Peyer's patch (tissue), 4 donors: ENCODE data around the gene PABPC4L. TPM values are rescaled to one million over a fixed set of nuclear protein-coding genes. Genes with fewer than 3 reads are reported as not detected.

Experiments
- DNase-seq, 3 donors: peaks; one replicate each; pipeline ENCODE4 v3.0.0-alpha.2; 2017 to 2019
- H3K27ac ChIP-seq, 4 donors: fragments of 200-600 bp; sonication (generic); one replicate each; pipeline ENCODE4 v1.5.1; 2016 to 2019
- H3K27me3 ChIP-seq, 2 donors: fragments of 200-600 bp; sonication (generic); one replicate each; pipeline ENCODE4 v1.5.1; 2019
- H3K36me3 ChIP-seq, 3 donors: fragments of 200-600 bp; sonication (generic); one replicate each; pipeline ENCODE4 v1.5.1; 2016 to 2019
- H3K4me1 ChIP-seq, 4 donors: fragments of 200-600 bp; sonication (generic); one replicate each; pipeline ENCODE4 v1.5.1; 2016 to 2019
- H3K4me3 ChIP-seq, 4 donors: fragments of 200-600 bp; sonication (generic); 1 replicate in 3 of 4; 2 replicates in 1 of 4; pipeline ENCODE4 v1.5.1; 2016 to 2019; ENCODE audit warnings: mild to moderate bottlenecking in 1 of 4
- H3K9me3 ChIP-seq, 4 donors: fragments of 200-600 bp; sonication (generic); one replicate each; pipeline ENCODE4 v1.5.1; 2016 to 2019; ENCODE audit warnings: mild to moderate bottlenecking in 1 of 4
- CTCF ChIP-seq, 6 experiments: fragments of 450-650 bp in 4 of 6; fragments of 200-600 bp in 2 of 6; sonication (generic) in 1 of 6; IDR thresholded peaks; one replicate each; pipeline ENCODE4 v1.5.1; 2017 to 2019; ENCODE audit warnings: antibody characterized with exemption in 6 of 6, mild to moderate bottlenecking in 3 of 6, moderate library complexity in 1 of 6
- POLR2A ChIP-seq, 2 donors: fragments of 450-650 bp; IDR thresholded peaks; one replicate each; pipeline ENCODE4 v1.5.1; 2017; ENCODE audit warnings: antibody characterized with exemption in 2 of 2, mild to moderate bottlenecking in 2 of 2, moderate library complexity in 2 of 2
- total RNA-seq, 4 donors: library from RNA; depleted of rRNA; stranded (reverse); fragments of >200 nt; gene quantifications; one replicate each; pipeline ENCODE4 v1.1.0, GENCODE V29; 2016

PABPC4L gene
- total RNA-seq, result 1 to 10 TPM in 1 of 4 donors, not detected in 3; 1.7 TPM

DNA sequence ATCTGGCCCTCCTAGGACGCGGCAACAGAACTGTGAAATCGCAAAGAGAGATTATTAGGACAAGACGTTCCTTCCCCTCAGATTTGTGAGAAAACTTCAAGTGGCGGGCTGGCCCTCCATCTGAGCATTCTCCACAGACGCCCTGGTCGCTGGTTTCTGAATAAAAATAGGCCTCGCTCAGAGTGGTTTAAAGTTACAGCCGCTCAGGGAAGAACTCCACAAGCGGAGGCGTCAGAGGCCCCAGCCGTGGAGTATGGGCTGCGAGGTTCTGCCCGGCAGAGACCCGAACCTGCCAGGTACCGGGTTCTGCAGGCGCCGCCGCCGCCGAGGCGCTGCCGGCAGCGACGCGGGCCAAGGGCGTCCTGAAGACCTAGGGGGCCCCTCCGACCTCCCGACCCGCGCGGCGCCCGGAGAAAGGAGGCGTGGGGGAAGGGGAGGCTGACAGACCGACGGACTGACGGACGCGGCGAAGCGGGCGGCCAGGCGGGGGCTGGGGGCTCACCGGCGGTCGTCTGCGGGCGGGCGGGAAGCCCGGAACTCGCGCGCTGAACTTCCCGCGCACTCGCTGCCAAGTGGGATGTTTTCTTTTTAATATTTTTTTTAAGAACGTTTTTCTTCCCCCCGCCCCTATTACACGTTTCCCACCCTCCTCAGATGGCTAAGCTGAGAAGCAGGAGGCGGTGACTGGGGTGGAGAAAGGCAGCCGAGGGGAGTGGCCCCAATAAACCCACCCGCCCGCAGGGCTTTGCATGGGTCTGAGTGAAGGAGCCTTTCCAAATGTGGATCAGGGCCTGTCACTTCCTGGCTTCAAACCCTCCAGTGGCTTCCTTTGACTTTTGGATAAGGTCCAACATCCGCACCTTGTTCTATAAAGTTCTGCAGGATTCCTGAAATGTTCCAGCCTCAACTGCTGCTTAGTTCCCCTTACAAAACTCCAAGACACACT lies at the start of gene PABPC4L:
PABPC4L (minus strand) TSS at position 574 of the 946 bp plus-strand sequence. CDS start 770 bp downstream, outside the sequence.
- Histone ChIP-seq H3K4me1 (no peaks in the 10 kb centered on the region), H3K27me3 (no peaks in the 10 kb centered on the region), H3K4me3 (peak within 1 kb of the TSS; percentile 18 to 55 (median 32)), H3K27ac (peak within 1 kb of the TSS in 1 of 4 donors; percentile 66), H3K9me3 (no peaks in the 10 kb centered on the region), H3K36me3 (no peaks in the 10 kb centered on the region)
- DNase-seq, result peak in 1 of 3 donors; percentile 36
- no peak for TF ChIP-seq CTCF (IDR thresholded peaks at IDR 0.05)
- no peak for TF ChIP-seq POLR2A (IDR thresholded peaks at IDR 0.05)

DNA sequence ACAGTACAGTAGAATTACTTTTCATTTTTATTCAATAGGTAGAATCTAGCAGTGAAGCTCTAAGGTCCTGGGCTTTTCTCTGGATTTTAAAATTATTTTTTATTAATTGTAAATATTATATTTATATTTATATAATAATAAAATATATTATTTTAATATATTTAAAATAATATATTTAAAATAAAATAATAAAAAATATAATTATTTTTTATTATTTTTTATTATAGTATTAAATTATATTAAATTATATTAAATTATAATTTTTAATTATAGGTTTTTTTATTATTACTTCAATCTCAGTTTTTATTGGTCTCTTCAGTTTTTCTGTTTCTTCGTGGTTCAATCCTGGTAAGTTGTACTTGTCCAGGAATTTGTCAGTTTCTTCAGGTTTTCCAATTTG lies 49.7 kb upstream of the PABPC4L start:
- no peak overlapping the region for H3K4me3 ChIP-seq
- TF ChIP-seq POLR2A (IDR thresholded peaks at IDR 0.05) (no peak), CTCF (IDR thresholded peaks at IDR 0.05) (no peak)

DNA sequence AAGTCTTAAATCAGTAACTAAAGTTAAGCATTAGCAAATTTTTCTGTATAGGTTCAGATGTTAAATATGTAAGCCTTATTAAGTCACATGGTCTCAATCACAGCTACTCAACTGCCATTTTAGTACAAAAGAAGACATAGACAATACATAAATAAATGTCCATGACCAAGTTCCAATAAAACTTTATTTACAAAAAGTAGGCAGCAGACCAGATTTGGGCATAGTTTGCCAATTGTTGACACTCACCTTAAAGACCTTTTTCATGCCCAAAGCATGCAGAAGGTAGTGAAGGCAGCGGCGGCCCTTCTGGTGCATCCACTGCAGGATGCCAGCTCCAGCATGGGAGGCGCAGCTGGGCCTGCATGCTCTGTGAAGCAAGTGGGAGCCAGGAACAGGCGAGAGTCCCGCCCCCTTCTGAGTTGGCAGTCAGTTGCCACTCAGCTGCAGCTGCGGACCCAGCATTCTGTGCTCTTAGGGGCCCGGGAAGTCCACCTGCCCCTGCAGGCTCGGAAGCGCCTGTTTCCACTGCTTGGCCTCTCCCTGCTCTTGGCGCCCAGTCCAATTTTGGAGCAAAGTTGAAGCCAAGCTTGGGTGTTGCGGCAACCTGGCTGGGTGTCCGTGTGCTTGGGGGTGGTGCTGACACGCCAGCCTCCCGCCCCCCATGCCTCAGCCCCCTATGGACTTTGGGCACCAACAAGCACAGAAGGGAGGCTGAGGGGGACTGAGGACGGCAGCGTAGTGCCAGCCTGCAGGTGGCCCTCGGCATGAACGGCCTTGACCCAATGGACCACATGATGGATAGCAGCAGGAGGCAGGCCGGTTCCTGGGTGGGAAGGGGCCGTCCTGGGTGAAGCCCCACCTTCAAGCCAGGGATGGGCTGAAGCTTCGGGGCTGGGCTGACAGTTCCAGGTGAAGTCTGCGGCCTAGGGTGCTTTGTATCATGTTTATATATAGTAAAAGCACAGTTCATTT lies 42.4 kb upstream of the PABPC4L start:
- Histone ChIP-seq H3K4me3 (no peak overlapping the region), H3K4me1 (no peaks in the 10 kb centered on the region), H3K36me3 (no peaks in the 10 kb centered on the region), H3K9me3 (no peaks in the 10 kb centered on the region), H3K27me3 (no peaks in the 10 kb centered on the region), H3K27ac (no peak overlapping the region)
- TF ChIP-seq POLR2A (IDR thresholded peaks at IDR 0.05) (no peak), CTCF (IDR thresholded peaks at IDR 0.05) (no peak)
- no peak for DNase-seq

More for the DNA sequence above, 49.7 kb upstream of the PABPC4L start:
- Histone ChIP-seq H3K27ac (no peak overlapping the region), H3K4me1 (no peaks in the 10 kb centered on the region), H3K36me3 (no peaks in the 10 kb centered on the region), H3K27me3 (no peaks in the 10 kb centered on the region), H3K9me3 (no peaks in the 10 kb centered on the region)
- no peak for DNase-seq

- Histone ChIP-seq H3K9me3 (no peaks in the 10 kb centered on the region), H3K4me3 (no peak overlapping the region), H3K27ac (no peak overlapping the region), H3K27me3 (no peaks in the 10 kb centered on the region), H3K36me3 (no peaks in the 10 kb centered on the region), H3K4me1 (no peaks in the 10 kb centered on the region)
- TF ChIP-seq POLR2A (IDR thresholded peaks at IDR 0.05) (no peak), CTCF (IDR thresholded peaks at IDR 0.05) (no peak)
- no peak for DNase-seq
These were observed 17.5 kb upstream of the PABPC4L start for GRCh38 chr4:134219043-134219442.

DNA sequence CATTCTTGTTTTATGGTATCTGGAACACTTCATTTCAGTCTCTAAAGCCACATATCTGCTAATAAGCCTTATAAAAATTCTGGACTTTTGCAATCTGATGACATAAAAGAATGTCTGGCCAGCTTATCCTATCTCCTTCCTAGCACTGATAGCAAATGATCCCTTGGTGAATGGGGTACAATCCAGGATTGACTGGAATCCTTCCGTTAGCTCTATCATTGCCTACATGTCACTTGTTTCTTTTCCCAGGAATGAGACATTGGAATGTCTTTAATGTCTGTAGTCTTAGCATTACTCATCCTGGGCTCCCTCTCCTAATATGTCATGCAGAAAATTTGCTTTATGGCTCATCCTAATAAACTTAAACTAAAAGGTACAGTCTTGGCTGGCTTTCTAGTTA lies 14.8 kb upstream of the PABPC4L start:
- H3K27ac ChIP-seq, result no peak overlapping the region
- no peaks in the 10 kb centered on the region for H3K27me3 ChIP-seq
- no peaks in the 10 kb centered on the region for H3K36me3 ChIP-seq
- no peaks in the 10 kb centered on the region for H3K4me1 ChIP-seq
- TF ChIP-seq POLR2A (IDR thresholded peaks at IDR 0.05) (no peak), CTCF (IDR thresholded peaks at IDR 0.05) (no peak)
- no peak overlapping the region for H3K4me3 ChIP-seq
- DNase-seq, result no peak
- H3K9me3 ChIP-seq, result no peaks in the 10 kb centered on the region
